Kidney (tissue), 14 donors: ENCODE data around the gene VWA3A. TPM values are rescaled to one million over a fixed set of nuclear protein-coding genes. Genes with fewer than 3 reads are reported as not detected.
A peak's percentile ranks its signal among the peaks of the same experiment; 100 is the strongest.

Source experiments
- DNase-seq, 5 donors: peaks; one replicate each; pipeline ENCODE4 v3.0.0-alpha.2; 2013 to 2020
- FAIRE-seq: peaks from 2 replicates; lab custom pipeline; 2012; peaks lifted over from hg19 to GRCh38; lab: Jason Lieb, UNC
- H3K27ac ChIP-seq, 2 donors: one replicate each; pipeline ENCODE4 v1.7.0; 2013; ENCODE audit warnings: low read depth in 2 of 2, low read length in 2 of 2, inconsistent platforms in 1 of 2
- H3K27me3 ChIP-seq: one replicate; pipeline ENCODE4 v1.7.1; 2013; ENCODE audit warnings: low read length, inconsistent platforms; ENCODE audit not compliant: control insufficient read depth, insufficient read depth
- H3K36me3 ChIP-seq, 3 donors: one replicate each; pipeline versions ENCODE4 v1.7.0 to v1.7.1; 2013; ENCODE audit warnings: low read length in 3 of 3, control low read depth in 1 of 3, inconsistent platforms in 1 of 3; ENCODE audit not compliant: insufficient read depth in 3 of 3, control insufficient read depth in 2 of 3
- H3K4me1 ChIP-seq, 3 donors: one replicate each; pipeline versions ENCODE4 v1.7.0 to v1.7.1; 2013; ENCODE audit warnings: low read length in 3 of 3, inconsistent platforms in 1 of 3, low read depth in 1 of 3; ENCODE audit not compliant: control insufficient read depth in 2 of 3, insufficient read depth in 2 of 3
- H3K4me3 ChIP-seq, 3 donors: one replicate each; pipeline versions ENCODE4 v1.7.0 to v1.8.1; 2013; ENCODE audit warnings: low read length in 3 of 3, control low read depth in 1 of 3, inconsistent platforms in 1 of 3
- H3K9ac ChIP-seq, 3 donors: one replicate each; pipeline versions ENCODE4 v1.7.0 to v1.7.1; 2013; ENCODE audit warnings: low read length in 3 of 3, control low read depth in 1 of 3, inconsistent platforms in 1 of 3
- H3K9me3 ChIP-seq, 3 donors: one replicate each; pipeline versions ENCODE4 v1.7.0 to v1.7.1; 2013; ENCODE audit warnings: low read length in 3 of 3, control low read depth in 1 of 3, inconsistent platforms in 1 of 3; ENCODE audit not compliant: control insufficient read depth in 2 of 3, insufficient read depth in 1 of 3
- CTCF ChIP-seq: IDR thresholded peaks from 3 replicates; pipeline ENCODE4 v1.5.1; 2012; ENCODE audit warnings: mild to moderate bottlenecking, moderate library complexity, borderline replicate concordance; ENCODE audit not compliant: insufficient read depth; ENCODE audit errors: extremely low read depth
- intact Hi-C: fragments of 100-400 bp; cut with DNase I; formaldehyde crosslinking; loops from one replicate; pipeline ENCODE4 v1.11.1; 2022
- polyA plus RNA-seq: library from polyadenylated mRNA; stranded (reverse); fragments of 350-450 nt; fragmentation: Illumina TruSeq; extraction: RNeasy Lipid Tissue Mini Kit (QIAGEN cat#74804); gene quantifications from one replicate; pipeline ENCODE4 v1.2.3, GENCODE V29; 2014; ENCODE audit warnings: low read depth, low replicate concordance; ENCODE audit not compliant: insufficient read depth
- total RNA-seq: library from RNA; stranded (reverse); fragmentation: NEBNext Ultra II Directional; extraction: Animal tissue kit (Norgen Biotek cat#: 25700); gene quantifications from one replicate; pipeline ENCODE4 v1.2.1, GENCODE V29; 2021
- donor health status: control.
- donor health status: control.
- donor health status: control.
- donor health status: control.
- donor health status: control.
- donor health status: DM: yes; HTN: yes; CAD: no.
- donor health status: Normal renal cell carcinoma (clear cell type).

Gene VWA3A
- total and polyA plus RNA-seq, 2 donors from 2014 or later = 0.13 to 0.76 TPM

- H3K9ac ChIP-seq = peak overlapping the region; percentile 69 to 83 (median 78)
- FAIRE-seq = no peak
- no peaks in the 10 kb centered on the region for H3K36me3 ChIP-seq
- H3K27ac ChIP-seq = peak overlapping the region; percentile 96 to 99
- peaks cover 0 to 26% (median 8%) of the 10 kb centered on the region in 3 donors for H3K4me1 ChIP-seq
- peak in 2 of 5 donors; percentile 38 to 53 for DNase-seq
- H3K9me3 ChIP-seq = no peaks in the 10 kb centered on the region
- intact Hi-C loops = no loop called here
- no peaks in the 10 kb centered on the region for H3K27me3 ChIP-seq
- TF ChIP-seq CTCF = no peak
- H3K4me3 ChIP-seq = peak overlapping the region; percentile 70 to 75 (median 74)
Measured at GRCh38 chr16:22191532-22192260, 99.4 kb downstream of the VWA3A start.

- DNase-seq (peak in 4 of 5 donors; percentile 41 to 91 (median 76)), FAIRE-seq (no peak)
- H3K9ac ChIP-seq = peak overlapping the region; percentile 21 to 83 (median 69)
- peaks cover 0 to 26% (median 8%) of the 10 kb centered on the region in 3 donors for H3K4me1 ChIP-seq
- H3K36me3 ChIP-seq = no peaks in the 10 kb centered on the region
- intact Hi-C loops = no loop called here
- peak overlapping the region; percentile 70 to 75 (median 74) for H3K4me3 ChIP-seq
- no peaks in the 10 kb centered on the region for H3K27me3 ChIP-seq
- peak overlapping the region; percentile 96 to 99 for H3K27ac ChIP-seq
- no peak for TF ChIP-seq CTCF
- H3K9me3 ChIP-seq = no peaks in the 10 kb centered on the region
Measured at GRCh38 chr16:22192261-22193062, 100.1 kb downstream of the VWA3A start.

GRCh38 chr16:22193063-22193411 is 100.7 kb downstream of the VWA3A start:
- Histone ChIP-seq H3K4me3 (no peak overlapping the region), H3K4me1 (peaks cover 0 to 26% (median 8%) of the 10 kb centered on the region in 3 donors), H3K9me3 (no peaks in the 10 kb centered on the region), H3K27me3 (no peaks in the 10 kb centered on the region), H3K36me3 (no peaks in the 10 kb centered on the region), H3K9ac (no peak overlapping the region), H3K27ac (peak overlapping the region in 1 of 2 donors; percentile 99)
- no peak for DNase-seq
- no peak for FAIRE-seq
- TF ChIP-seq CTCF = no peak
- intact Hi-C loops = no loop called here
